ENCODE data around the gene FRMD4A.

DNA sequence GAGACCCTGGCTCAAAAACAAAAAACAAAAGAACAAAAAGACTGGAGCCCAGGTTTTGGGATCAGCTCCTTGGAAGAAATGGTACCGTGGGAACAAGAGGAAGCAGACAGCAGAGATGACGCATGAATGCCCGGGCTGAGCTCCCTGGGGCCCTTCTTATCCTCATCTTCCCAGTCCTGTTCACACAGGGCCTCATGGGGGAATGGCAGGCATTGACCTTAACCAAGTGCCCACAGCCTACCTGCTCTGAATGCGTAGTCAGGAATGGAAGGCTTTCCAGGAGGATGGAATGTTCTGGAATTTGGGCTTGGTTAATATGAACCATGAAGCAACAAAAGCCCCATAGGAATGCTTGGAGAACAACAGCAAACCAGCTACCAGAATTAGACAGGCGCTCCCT lies 589.3 kb downstream of the FRMD4A start:
- TF ChIP-seq JUND (IDR thresholded peaks at IDR 0.05; ENCODE audit: low read depth, low read length) (no peak), JUNB (IDR thresholded peaks at IDR 0.05) (no peak), SPI1 (IDR thresholded peaks at IDR 0.05; ENCODE audit: borderline replicate concordance, insufficient read depth, low read depth, low read length) (no peak), CBFB (IDR thresholded peaks at IDR 0.05; ENCODE audit: low read depth) (no peak), POLR2A (IDR thresholded peaks at IDR 0.05; ENCODE audit: low read depth, low read length) (no peak), RB1 (IDR thresholded peaks at IDR 0.05; ENCODE audit: borderline replicate concordance) (no peak), ETV6 (conservative IDR thresholded peaks at IDR 0.05 in 1 of 2, IDR thresholded peaks at IDR 0.05 in 1 of 2; ENCODE audit: borderline replicate concordance in 1 of 2, low read depth in 1 of 2) (no peak)
- TF ChIP-seq, protein P1, sequence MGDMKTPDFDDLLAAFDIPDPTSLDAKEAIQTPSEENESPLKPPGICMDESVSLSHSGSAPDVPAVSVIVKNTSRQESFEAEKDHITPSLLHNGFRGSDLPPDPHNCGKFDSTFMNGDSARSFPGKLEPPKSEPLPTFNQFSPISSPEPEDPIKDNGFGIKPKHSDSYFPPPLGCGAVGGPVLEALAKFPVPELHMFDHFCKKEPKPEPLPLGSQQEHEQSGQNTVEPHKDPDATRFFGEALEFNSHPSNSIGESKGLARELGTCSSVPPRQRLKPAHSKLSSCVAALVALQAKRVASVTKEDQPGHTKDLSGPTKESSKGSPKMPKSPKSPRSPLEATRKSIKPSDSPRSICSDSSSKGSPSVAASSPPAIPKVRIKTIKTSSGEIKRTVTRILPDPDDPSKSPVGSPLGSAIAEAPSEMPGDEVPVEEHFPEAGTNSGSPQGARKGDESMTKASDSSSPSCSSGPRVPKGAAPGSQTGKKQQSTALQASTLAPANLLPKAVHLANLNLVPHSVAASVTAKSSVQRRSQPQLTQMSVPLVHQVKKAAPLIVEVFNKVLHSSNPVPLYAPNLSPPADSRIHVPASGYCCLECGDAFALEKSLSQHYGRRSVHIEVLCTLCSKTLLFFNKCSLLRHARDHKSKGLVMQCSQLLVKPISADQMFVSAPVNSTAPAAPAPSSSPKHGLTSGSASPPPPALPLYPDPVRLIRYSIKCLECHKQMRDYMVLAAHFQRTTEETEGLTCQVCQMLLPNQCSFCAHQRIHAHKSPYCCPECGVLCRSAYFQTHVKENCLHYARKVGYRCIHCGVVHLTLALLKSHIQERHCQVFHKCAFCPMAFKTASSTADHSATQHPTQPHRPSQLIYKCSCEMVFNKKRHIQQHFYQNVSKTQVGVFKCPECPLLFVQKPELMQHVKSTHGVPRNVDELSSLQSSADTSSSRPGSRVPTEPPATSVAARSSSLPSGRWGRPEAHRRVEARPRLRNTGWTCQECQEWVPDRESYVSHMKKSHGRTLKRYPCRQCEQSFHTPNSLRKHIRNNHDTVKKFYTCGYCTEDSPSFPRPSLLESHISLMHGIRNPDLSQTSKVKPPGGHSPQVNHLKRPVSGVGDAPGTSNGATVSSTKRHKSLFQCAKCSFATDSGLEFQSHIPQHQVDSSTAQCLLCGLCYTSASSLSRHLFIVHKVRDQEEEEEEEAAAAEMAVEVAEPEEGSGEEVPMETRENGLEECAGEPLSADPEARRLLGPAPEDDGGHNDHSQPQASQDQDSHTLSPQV (IDR thresholded peaks at IDR 0.05) = no peak
- TF ChIP-seq, protein P2, sequence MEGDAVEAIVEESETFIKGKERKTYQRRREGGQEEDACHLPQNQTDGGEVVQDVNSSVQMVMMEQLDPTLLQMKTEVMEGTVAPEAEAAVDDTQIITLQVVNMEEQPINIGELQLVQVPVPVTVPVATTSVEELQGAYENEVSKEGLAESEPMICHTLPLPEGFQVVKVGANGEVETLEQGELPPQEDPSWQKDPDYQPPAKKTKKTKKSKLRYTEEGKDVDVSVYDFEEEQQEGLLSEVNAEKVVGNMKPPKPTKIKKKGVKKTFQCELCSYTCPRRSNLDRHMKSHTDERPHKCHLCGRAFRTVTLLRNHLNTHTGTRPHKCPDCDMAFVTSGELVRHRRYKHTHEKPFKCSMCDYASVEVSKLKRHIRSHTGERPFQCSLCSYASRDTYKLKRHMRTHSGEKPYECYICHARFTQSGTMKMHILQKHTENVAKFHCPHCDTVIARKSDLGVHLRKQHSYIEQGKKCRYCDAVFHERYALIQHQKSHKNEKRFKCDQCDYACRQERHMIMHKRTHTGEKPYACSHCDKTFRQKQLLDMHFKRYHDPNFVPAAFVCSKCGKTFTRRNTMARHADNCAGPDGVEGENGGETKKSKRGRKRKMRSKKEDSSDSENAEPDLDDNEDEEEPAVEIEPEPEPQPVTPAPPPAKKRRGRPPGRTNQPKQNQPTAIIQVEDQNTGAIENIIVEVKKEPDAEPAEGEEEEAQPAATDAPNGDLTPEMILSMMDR (IDR thresholded peaks at IDR 0.05 in 2 of 3, conservative IDR thresholded peaks at IDR 0.05 in 1 of 3; ENCODE audit: control insufficient read depth in 2 of 3, extremely low read depth in 1 of 3, insufficient read depth in 1 of 3, low read depth in 3 of 3, low read length in 3 of 3) = no peak
- TF ChIP-seq, protein P3, sequence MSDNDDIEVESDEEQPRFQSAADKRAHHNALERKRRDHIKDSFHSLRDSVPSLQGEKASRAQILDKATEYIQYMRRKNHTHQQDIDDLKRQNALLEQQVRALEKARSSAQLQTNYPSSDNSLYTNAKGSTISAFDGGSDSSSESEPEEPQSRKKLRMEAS (IDR thresholded peaks at IDR 0.05; ENCODE audit: low read depth, low read length) = no peak
- TF ChIP-seq, protein P4, sequence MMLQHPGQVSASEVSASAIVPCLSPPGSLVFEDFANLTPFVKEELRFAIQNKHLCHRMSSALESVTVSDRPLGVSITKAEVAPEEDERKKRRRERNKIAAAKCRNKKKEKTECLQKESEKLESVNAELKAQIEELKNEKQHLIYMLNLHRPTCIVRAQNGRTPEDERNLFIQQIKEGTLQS (IDR thresholded peaks at IDR 0.05; ENCODE audit: borderline replicate concordance, extremely low read depth, low read depth, low read length) = no peak
- TF ChIP-seq, protein P5, sequence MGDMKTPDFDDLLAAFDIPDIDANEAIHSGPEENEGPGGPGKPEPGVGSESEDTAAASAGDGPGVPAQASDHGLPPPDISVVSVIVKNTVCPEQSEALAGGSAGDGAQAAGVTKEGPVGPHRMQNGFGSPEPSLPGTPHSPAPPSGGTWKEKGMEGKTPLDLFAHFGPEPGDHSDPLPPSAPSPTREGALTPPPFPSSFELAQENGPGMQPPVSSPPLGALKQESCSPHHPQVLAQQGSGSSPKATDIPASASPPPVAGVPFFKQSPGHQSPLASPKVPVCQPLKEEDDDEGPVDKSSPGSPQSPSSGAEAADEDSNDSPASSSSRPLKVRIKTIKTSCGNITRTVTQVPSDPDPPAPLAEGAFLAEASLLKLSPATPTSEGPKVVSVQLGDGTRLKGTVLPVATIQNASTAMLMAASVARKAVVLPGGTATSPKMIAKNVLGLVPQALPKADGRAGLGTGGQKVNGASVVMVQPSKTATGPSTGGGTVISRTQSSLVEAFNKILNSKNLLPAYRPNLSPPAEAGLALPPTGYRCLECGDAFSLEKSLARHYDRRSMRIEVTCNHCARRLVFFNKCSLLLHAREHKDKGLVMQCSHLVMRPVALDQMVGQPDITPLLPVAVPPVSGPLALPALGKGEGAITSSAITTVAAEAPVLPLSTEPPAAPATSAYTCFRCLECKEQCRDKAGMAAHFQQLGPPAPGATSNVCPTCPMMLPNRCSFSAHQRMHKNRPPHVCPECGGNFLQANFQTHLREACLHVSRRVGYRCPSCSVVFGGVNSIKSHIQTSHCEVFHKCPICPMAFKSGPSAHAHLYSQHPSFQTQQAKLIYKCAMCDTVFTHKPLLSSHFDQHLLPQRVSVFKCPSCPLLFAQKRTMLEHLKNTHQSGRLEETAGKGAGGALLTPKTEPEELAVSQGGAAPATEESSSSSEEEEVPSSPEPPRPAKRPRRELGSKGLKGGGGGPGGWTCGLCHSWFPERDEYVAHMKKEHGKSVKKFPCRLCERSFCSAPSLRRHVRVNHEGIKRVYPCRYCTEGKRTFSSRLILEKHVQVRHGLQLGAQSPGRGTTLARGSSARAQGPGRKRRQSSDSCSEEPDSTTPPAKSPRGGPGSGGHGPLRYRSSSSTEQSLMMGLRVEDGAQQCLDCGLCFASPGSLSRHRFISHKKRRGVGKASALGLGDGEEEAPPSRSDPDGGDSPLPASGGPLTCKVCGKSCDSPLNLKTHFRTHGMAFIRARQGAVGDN (IDR thresholded peaks at IDR 0.05) = no peak

Data from GM12878 (cell line).